RWPE2 (cell line): ENCODE measurements around the gene SULT1A1.
"Not testable (repeated sequence)": the region's sequence is repeated elsewhere in the genome, so short reads cannot be mapped to it uniquely, and the experiment has no call there.

Experiments
- ATAC-seq: fragments of 200-7000 bp; cut with Tn5 transposase; 3 replicates; pipeline ENCODE4 v1.9.1; 2021; ENCODE audit warnings: low read depth
- DNase-seq: peaks from one replicate; pipeline ENCODE4 v3.0.0-alpha.2; 2020; ENCODE audit warnings: low spot score
- H3K27ac ChIP-seq: fragments of 450-650 bp; 2 replicates; pipeline ENCODE4 v1.5.1; 2017; ENCODE audit warnings: mild to moderate bottlenecking; ENCODE audit not compliant: poor library complexity, severe bottlenecking
- H3K27me3 ChIP-seq: fragments of 250-450 bp; sonication (Bioruptor Pico); 2 replicates; pipeline ENCODE4 v1.5.1; 2021; ENCODE audit warnings: mild to moderate bottlenecking, moderate library complexity; ENCODE audit not compliant: insufficient read depth, poor library complexity, severe bottlenecking
- H3K36me3 ChIP-seq: fragments of 250-450 bp; sonication (Bioruptor Pico); 2 replicates; pipeline ENCODE4 v1.5.1; 2020; ENCODE audit warnings: low read depth, mild to moderate bottlenecking, moderate library complexity
- H3K4me1 ChIP-seq: fragments of 250-450 bp; sonication (Bioruptor Pico); 2 replicates; pipeline ENCODE4 v1.5.1; 2021; ENCODE audit warnings: mild to moderate bottlenecking, moderate library complexity; ENCODE audit not compliant: insufficient read depth, poor library complexity, severe bottlenecking
- H3K4me3 ChIP-seq: fragments of 250-450 bp; sonication (Bioruptor Pico); 2 replicates; pipeline ENCODE4 v1.5.1; 2021; ENCODE audit warnings: mild to moderate bottlenecking, moderate library complexity; ENCODE audit not compliant: severe bottlenecking
- H3K9me3 ChIP-seq: fragments of 250-450 bp; sonication (Bioruptor Pico); 2 replicates; pipeline ENCODE4 v1.5.1; 2021; ENCODE audit warnings: mild to moderate bottlenecking, moderate library complexity; ENCODE audit not compliant: severe bottlenecking
- CTCF ChIP-seq: fragments of 450-650 bp; IDR thresholded peaks from one replicate; pipeline ENCODE4 v1.5.1; 2017; ENCODE audit warnings: mild to moderate bottlenecking, moderate library complexity; ENCODE audit not compliant: poor library complexity, severe bottlenecking

The SULT1A1 gene

GRCh38 chr16:28567292-28567691 is 42.6 kb downstream of the SULT1A1 start:
- Histone ChIP-seq H3K4me3 (no peak overlapping the region), H3K27me3 (no peaks in the 10 kb centered on the region), H3K9me3 (peaks cover 6% of the 10 kb centered on the region), H3K27ac (no peak overlapping the region), H3K36me3 (no peaks in the 10 kb centered on the region), H3K4me1 (no peaks in the 10 kb centered on the region)
- no peak for TF ChIP-seq CTCF
- DNase-seq: no peak
- no peak for ATAC-seq

GRCh38 chr16:28566233-28566925 is 43.5 kb downstream of the SULT1A1 start:
- H3K4me1 ChIP-seq, H3K4me3 ChIP-seq, H3K27me3 ChIP-seq, H3K27ac ChIP-seq, DNase-seq, ATAC-seq, H3K9me3 ChIP-seq, H3K36me3 ChIP-seq: not testable (repeated sequence)

- Histone ChIP-seq H3K36me3 (peaks cover 6% of the 10 kb centered on the region), H3K4me3 (no peak overlapping the region), H3K27ac (no peak overlapping the region), H3K27me3 (no peaks in the 10 kb centered on the region), H3K4me1 (no peaks in the 10 kb centered on the region), H3K9me3 (peaks cover 6% of the 10 kb centered on the region)
- no peak for ATAC-seq
- no peak for TF ChIP-seq CTCF
- DNase-seq: no peak
Measured at GRCh38 chr16:28563218-28563617, 46.6 kb downstream of the SULT1A1 start.

GRCh38 chr16:28562199-28562598 is 47.6 kb downstream of the SULT1A1 start:
- ATAC-seq (no peak), DNase-seq (no peak)
- TF ChIP-seq CTCF: no peak
- no peaks in the 10 kb centered on the region for H3K4me1 ChIP-seq
- H3K27me3 ChIP-seq: no peaks in the 10 kb centered on the region
- H3K9me3 ChIP-seq: peaks cover 4% of the 10 kb centered on the region
- H3K4me3 ChIP-seq: no peak overlapping the region
- no peak overlapping the region for H3K27ac ChIP-seq
- H3K36me3 ChIP-seq: peaks cover 11% of the 10 kb centered on the region

GRCh38 chr16:28561557-28562187 is 48.2 kb downstream of the SULT1A1 start:
- H3K27me3 ChIP-seq: no peaks in the 10 kb centered on the region
- no peak overlapping the region for H3K27ac ChIP-seq
- H3K4me1 ChIP-seq: no peaks in the 10 kb centered on the region
- no peak overlapping the region for H3K4me3 ChIP-seq
- peaks cover 16% of the 10 kb centered on the region for H3K36me3 ChIP-seq
- no peak for DNase-seq
- no peak for ATAC-seq
- H3K9me3 ChIP-seq: no peaks in the 10 kb centered on the region
- no peak for TF ChIP-seq CTCF
